Measurements from ENCODE around the gene VPS37C. TPM values are rescaled to one million over a fixed set of nuclear protein-coding genes. Genes with fewer than 3 reads are reported as not detected.
"Not testable (repeated sequence)": the region's sequence is repeated elsewhere in the genome, so short reads cannot be mapped to it uniquely, and the experiment has no call there.

The VPS37C gene
- total RNA-seq, 1 donor from 2014 or later, result 11.6 TPM

DNA sequence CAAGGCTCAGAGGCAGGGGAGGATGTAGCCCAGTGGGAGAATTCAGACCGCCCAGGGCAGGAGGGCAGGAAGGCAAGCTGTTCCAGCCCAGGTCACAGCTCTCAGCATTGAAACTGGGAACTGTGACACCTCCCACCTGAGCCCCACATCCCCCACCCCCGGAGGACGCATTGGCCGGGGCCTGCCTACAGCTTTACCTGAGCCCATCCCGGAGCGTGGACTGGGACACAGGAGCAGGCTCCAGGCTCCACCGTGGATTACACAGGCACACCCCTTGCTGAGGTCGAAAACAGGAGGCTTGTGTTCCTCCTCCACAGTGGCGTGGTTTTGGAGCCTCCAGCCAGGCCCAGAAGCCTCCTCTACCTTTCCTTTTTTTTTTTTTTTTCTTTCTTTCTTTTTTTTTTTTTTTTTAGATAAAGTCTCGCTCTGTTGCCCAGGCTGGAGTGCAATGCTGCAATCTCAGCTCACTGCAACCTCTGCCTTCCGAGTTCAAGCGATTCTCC is 33.0 kb upstream of the VPS37C start:
- no peak for DNase-seq (ENCODE audit: low spot score)
- no peak overlapping the region for H3K27ac Mint-ChIP-seq
- H3K27me3 Mint-ChIP-seq (ENCODE audit: insufficient read depth), result peaks cover 25% of the 10 kb centered on the region
- intact Hi-C loops (cut with micrococcal nuclease), result no loop called here
- no peaks in the 10 kb centered on the region for H3K36me3 Mint-ChIP-seq (ENCODE audit: low read depth)
- H3K9me3 Mint-ChIP-seq, result no peaks in the 10 kb centered on the region
- H3K4me1 Mint-ChIP-seq (ENCODE audit: low read depth), result no peaks in the 10 kb centered on the region
- no peak overlapping the region for H3K4me3 Mint-ChIP-seq

DNA sequence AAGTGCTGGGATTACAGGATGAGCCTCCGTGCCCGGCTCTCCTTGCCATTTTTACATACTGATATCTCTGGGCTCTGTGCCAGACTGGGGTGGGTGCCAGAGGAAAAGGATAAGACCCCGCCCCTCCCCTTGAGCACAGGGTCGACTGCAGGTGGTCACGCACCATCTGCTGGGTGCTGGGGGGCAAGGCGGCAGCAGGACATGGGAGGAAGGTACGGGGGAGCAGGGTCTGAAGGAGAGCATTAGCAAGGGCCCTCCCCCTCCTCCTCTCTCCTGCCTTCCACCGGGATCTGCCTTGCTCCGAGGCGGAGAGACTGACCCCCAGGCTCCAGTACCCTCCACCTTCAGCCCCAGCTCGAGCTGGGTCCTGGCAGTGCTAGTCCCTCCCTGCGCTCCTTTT is 32.4 kb upstream of the VPS37C start:
- Mint-ChIP-seq H3K4me1 (ENCODE audit: low read depth) (no peaks in the 10 kb centered on the region), H3K4me3 (no peak overlapping the region), H3K27me3 (ENCODE audit: insufficient read depth) (peaks cover 25% of the 10 kb centered on the region), H3K9me3 (no peaks in the 10 kb centered on the region), H3K36me3 (ENCODE audit: low read depth) (no peaks in the 10 kb centered on the region), H3K27ac (no peak overlapping the region)
- intact Hi-C loops (cut with micrococcal nuclease), result no loop called here
- DNase-seq (ENCODE audit: low spot score), result no peak

DNA sequence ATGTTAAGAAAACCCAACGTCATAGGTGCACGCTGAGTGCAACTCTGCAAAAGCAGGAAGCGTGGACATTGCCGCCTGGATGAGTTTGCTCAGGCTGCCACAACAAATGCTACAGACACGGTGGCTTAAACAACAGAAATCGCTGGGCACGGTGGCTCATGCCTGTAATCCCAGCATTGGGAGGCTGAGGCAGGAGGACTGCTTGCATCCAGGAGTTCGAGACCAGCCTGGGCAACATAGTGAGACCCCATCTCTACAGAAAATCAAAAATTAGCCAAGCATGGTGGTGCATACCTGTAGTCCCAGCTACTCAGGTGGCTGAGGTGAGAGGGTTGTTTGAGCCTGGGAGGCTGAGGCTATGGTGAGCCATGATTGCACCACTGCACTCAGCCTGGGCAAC is 28.7 kb upstream of the VPS37C start:
- Mint-ChIP-seq H3K27me3 (ENCODE audit: insufficient read depth) (peaks cover 19% of the 10 kb centered on the region), H3K27ac (no peak overlapping the region), H3K4me1 (ENCODE audit: low read depth) (no peaks in the 10 kb centered on the region), H3K9me3 (no peaks in the 10 kb centered on the region), H3K4me3 (no peak overlapping the region), H3K36me3 (ENCODE audit: low read depth) (no peaks in the 10 kb centered on the region)
- no peak for DNase-seq (ENCODE audit: low spot score)
- intact Hi-C loops (cut with micrococcal nuclease), result loop anchor here (5.0 to 10.0 kb wide), 3 partner anchors 108 to 415 kb away; no protein-coding TSS in a partner anchor

DNA sequence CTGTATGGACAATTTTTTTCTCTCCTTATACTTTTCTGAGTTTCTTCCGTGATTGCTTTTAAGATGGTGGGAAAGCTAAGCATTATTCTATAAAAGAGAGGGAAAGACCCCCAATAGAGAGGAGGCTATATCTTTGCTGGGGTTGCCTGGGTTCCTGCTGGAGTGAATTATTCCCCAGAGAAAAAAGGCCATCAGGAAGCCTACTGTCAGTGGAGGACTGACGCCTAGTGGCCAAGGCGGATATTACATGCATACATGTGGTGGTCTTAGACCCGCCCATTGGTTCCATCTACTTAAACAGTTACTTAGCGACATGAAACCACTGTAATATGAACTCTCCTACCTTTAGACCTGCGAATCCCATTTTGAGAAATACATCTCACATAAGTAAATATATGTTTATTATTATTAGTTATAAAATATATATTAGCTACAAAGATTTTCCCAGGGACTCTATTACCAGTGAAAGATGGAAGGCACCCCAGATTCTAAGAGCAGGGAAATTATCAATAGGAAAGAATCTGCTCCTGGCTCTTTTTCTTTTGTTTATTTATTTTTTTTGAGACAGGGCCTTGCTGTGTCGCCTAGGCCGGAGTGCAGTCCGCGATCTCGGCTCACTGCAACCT is 26.4 kb upstream of the VPS37C start:
- Mint-ChIP-seq H3K4me3 (no peak overlapping the region), H3K27me3 (ENCODE audit: insufficient read depth) (peaks cover 14% of the 10 kb centered on the region), H3K9me3 (no peaks in the 10 kb centered on the region), H3K36me3 (ENCODE audit: low read depth) (no peaks in the 10 kb centered on the region), H3K4me1 (ENCODE audit: low read depth) (no peaks in the 10 kb centered on the region), H3K27ac (no peak overlapping the region)
- peak; percentile 64 for DNase-seq (ENCODE audit: low spot score)
- intact Hi-C loops (cut with micrococcal nuclease), result loop anchor here (1.0 to 10.0 kb wide), 10 partner anchors 26 to 413 kb away; partner anchors contain the start of gene VPS37C

DNA sequence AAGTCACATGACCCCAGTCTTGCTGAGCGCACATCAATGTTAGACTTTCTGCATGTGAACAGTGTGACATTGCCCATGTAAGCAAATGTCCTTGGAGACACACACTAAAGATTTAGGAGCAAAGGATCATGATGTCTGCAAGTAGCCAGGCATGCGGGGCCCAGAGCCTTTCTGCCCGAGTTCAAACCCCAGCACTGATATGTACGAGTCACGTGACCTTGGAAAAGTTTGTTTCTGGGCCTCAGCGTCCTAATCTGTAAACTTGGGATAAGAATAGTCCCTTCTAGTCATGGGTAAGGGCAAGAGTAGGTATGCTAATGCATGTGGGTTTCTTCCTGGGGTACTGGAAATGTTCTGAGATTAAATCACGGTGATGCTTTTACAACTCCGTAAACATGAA is 25.3 kb upstream of the VPS37C start:
- Mint-ChIP-seq H3K27ac (no peak overlapping the region), H3K4me1 (ENCODE audit: low read depth) (no peaks in the 10 kb centered on the region), H3K36me3 (ENCODE audit: low read depth) (no peaks in the 10 kb centered on the region), H3K27me3 (ENCODE audit: insufficient read depth) (peaks cover 11% of the 10 kb centered on the region), H3K4me3 (no peak overlapping the region), H3K9me3 (no peaks in the 10 kb centered on the region)
- intact Hi-C loops (cut with micrococcal nuclease), result loop anchor here (2.0 to 10.0 kb wide), 5 partner anchors 104 to 412 kb away; no protein-coding TSS in a partner anchor
- no peak for DNase-seq (ENCODE audit: low spot score)

DNA sequence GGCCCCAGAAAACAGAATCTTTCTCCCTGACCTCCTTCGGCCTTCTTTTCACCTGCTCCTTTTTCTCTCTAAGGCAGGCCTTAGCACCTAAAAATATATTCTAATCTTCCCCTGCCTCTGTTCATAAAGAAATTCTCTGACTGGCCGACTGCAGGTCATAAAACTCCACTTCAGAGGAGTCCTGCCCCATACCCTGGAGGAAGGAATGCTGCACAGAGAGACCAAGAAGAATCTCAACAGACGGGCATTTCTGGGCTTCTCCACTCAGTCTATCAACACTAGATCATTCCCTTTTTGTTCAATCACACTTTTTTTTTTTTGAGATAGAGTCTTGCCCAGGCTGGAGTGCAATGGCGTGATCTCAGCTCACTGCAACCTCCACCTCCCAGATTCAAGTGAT is 22.4 kb upstream of the VPS37C start:
- Mint-ChIP-seq H3K9me3 (no peaks in the 10 kb centered on the region), H3K4me1 (ENCODE audit: low read depth) (no peaks in the 10 kb centered on the region)

DNA sequence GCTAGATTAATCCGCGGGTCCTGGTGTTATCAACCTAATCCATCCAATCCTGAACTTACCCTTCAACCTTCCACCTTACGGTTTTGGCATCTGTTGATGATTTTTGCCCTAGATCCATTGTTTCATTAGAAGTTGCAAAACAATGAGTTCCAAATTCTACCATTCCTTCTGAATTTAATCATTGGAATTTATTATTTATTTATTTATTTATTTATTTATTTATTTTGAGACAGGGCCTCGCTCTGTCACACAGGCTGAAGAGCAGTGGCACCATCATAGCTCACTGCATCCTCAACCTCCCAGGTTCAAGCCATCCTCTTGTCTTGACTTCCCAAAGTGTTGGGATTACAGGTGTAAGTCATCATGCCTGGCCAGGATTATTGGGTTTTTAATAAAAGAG is 20.3 kb upstream of the VPS37C start:
- Mint-ChIP-seq H3K36me3 (ENCODE audit: low read depth) (no peaks in the 10 kb centered on the region), H3K4me3 (no peak overlapping the region)

More for the DNA sequence above, 22.4 kb upstream of the VPS37C start:
- no peak for DNase-seq (ENCODE audit: low spot score)
- intact Hi-C loops (cut with micrococcal nuclease), result loop anchor here (10.0 kb wide), 1 partner anchor 409 kb away; no protein-coding TSS in a partner anchor
- Mint-ChIP-seq H3K4me3 (no peak overlapping the region), H3K27me3 (ENCODE audit: insufficient read depth) (peaks cover 4% of the 10 kb centered on the region), H3K36me3 (ENCODE audit: low read depth) (no peaks in the 10 kb centered on the region), H3K27ac (no peak overlapping the region)

DNA sequence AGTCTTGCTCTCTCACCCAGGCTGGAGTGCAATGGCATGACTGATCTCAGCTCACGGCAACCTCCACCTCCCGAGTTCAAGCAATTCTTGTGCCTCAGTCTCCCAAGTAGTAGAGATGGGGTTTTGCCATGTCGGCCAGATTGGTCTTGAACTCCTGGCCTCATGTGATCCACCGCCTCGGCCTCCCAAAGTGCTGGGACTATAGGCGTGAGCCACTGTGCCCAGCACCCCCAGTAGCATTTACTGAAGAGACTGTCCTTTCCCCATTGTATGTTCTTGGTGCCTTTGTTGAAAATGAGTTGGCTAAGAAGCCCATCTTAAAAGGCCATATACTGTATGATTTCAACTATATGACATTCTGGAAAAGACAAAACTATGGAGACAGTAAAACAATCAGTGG is 19.0 kb upstream of the VPS37C start:
- H3K4me1 Mint-ChIP-seq (ENCODE audit: low read depth); H3K27ac Mint-ChIP-seq; H3K27me3 Mint-ChIP-seq (ENCODE audit: insufficient read depth); H3K9me3 Mint-ChIP-seq; DNase-seq (ENCODE audit: low spot score); H3K36me3 Mint-ChIP-seq (ENCODE audit: low read depth); H3K4me3 Mint-ChIP-seq: not testable (repeated sequence)
- intact Hi-C loops (cut with micrococcal nuclease), result loop anchor here (10.0 kb wide), 1 partner anchor 405 kb away; no protein-coding TSS in a partner anchor

More for the DNA sequence above, 20.3 kb upstream of the VPS37C start:
- H3K9me3 Mint-ChIP-seq, result no peaks in the 10 kb centered on the region
- intact Hi-C loops (cut with micrococcal nuclease), result loop anchor here (10.0 kb wide), 1 partner anchor 407 kb away; no protein-coding TSS in a partner anchor
- H3K4me1 Mint-ChIP-seq (ENCODE audit: low read depth), result no peaks in the 10 kb centered on the region
- no peak overlapping the region for H3K27ac Mint-ChIP-seq
- DNase-seq (ENCODE audit: low spot score), result no peak
- H3K27me3 Mint-ChIP-seq (ENCODE audit: insufficient read depth), result peaks cover 4% of the 10 kb centered on the region

DNA sequence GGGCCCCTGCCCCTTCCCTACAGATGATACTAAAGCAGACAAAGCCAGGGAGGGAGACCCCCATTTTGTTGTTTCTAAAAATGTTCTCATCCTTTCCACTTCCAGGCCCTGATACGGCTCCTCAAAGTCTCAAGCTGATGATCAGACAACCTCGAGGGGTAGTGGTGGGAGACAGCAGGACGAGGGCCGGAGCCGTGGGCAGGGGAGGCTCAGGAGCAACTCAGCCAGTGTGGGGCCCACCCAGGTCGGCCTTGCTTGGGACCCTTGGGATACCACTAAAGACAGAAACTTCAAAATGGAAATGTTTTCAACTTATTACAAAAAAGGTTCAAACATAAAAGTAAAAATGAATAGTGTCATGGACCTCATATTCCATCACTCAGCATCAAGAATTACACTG is 15.2 kb upstream of the VPS37C start:
- Mint-ChIP-seq H3K36me3 (ENCODE audit: low read depth) (peaks cover 1% of the 10 kb centered on the region), H3K9me3 (peaks cover 11% of the 10 kb centered on the region), H3K27me3 (ENCODE audit: insufficient read depth) (peaks cover 20% of the 10 kb centered on the region), H3K27ac (no peak overlapping the region), H3K4me1 (ENCODE audit: low read depth) (peaks cover 12% of the 10 kb centered on the region), H3K4me3 (no peak overlapping the region)
- intact Hi-C loops (cut with micrococcal nuclease), result no loop called here
- DNase-seq (ENCODE audit: low spot score), result no peak

DNA sequence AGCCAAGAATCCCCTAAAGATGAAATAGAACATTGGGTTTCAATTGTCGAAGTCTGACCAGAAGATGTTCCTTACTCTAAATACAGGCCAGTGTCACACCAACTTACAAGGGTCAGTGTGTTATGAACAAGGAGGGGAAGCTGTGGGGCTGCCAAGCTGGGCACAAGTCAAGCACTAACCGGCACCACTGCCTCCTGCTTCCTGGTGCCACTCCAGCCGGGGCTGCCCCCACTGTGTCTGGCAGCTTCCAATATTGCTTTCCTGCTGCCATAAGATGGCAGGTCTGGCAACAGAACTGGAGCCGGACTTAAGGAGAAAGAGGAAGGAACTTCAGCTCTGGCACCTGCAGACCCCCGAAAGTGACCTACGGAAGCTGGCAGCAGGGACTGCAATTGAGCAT is 13.7 kb upstream of the VPS37C start:
- H3K4me1 Mint-ChIP-seq (ENCODE audit: low read depth), result peaks cover 12% of the 10 kb centered on the region
- intact Hi-C loops (cut with micrococcal nuclease), result no loop called here
- no peak overlapping the region for H3K27ac Mint-ChIP-seq

DNA sequence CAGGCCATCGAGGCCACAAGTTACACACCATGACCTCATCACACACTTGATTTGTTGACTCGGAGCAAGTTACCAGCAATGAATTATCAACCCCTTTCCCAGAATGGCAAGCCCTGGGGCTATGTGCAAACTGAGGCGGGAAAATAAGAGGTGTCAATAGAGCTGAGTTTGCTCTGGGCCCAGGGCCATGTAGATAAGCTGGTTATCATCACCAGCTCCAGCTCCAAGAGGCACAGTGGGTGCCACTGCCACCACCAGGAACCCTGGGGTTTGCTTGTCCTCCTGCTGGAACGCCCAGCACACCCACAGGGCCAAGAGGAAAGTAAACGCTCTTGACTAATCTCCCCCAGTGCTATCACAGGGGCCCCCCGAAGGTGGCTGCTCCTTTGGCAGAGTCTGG is 13.0 kb upstream of the VPS37C start:
- Mint-ChIP-seq H3K4me3 (no peak overlapping the region), H3K9me3 (peaks cover 11% of the 10 kb centered on the region), H3K4me1 (ENCODE audit: low read depth) (peaks cover 12% of the 10 kb centered on the region), H3K27me3 (ENCODE audit: insufficient read depth) (peaks cover 16% of the 10 kb centered on the region), H3K27ac (no peak overlapping the region), H3K36me3 (ENCODE audit: low read depth) (peaks cover 1% of the 10 kb centered on the region)
- DNase-seq (ENCODE audit: low spot score), result no peak
- intact Hi-C loops (cut with micrococcal nuclease), result no loop called here

More for the DNA sequence above, 13.7 kb upstream of the VPS37C start:
- H3K36me3 Mint-ChIP-seq (ENCODE audit: low read depth), result peaks cover 1% of the 10 kb centered on the region
- H3K9me3 Mint-ChIP-seq, result peaks cover 11% of the 10 kb centered on the region
- DNase-seq (ENCODE audit: low spot score), result no peak
- H3K4me3 Mint-ChIP-seq, result no peak overlapping the region
- peaks cover 16% of the 10 kb centered on the region for H3K27me3 Mint-ChIP-seq (ENCODE audit: insufficient read depth)

DNA sequence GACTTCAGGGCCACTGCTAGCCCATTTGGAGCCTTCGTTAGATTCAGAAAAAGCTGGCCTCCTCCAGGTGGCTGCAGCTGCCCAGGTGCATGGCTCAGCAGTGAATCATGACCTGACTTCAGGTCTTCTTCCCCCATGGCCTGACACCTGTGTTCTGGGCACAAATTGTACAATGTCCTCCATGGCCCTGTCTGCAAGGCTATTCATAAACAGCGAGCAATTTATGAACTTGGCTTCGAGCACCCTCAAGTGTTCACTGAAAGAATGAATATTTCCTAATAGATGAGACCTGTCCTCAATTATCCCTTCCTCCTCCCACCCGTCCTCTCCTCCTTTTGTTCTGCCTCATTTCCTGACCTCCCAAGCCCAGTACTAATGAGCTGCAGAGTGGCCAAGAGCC is 12.2 kb upstream of the VPS37C start:
- Mint-ChIP-seq H3K9me3 (peaks cover 11% of the 10 kb centered on the region), H3K4me1 (ENCODE audit: low read depth) (peaks cover 12% of the 10 kb centered on the region), H3K4me3 (no peak overlapping the region), H3K27ac (no peak overlapping the region), H3K36me3 (ENCODE audit: low read depth) (peaks cover 1% of the 10 kb centered on the region), H3K27me3 (ENCODE audit: insufficient read depth) (peaks cover 16% of the 10 kb centered on the region)
- intact Hi-C loops (cut with micrococcal nuclease), result no loop called here
- DNase-seq (ENCODE audit: low spot score), result no peak

DNA sequence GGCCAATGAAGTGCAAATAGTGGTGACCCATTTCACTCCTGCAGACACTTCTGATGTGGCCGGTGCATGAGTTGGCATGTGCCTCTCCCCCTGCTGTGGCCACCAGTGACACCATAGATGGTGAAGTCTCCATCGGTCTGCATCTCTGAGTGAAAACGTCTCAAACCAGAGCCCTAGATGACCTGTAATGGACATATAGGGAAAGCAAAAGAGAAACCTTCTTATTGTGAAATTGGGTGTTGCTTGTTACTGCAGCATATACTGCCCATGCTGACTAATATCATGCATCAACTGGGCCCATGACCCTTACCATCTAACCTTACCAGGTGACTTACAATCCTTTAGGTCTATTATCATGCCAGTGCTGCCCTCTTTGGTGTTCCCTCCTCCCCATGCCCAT is 11.7 kb upstream of the VPS37C start:
- intact Hi-C loops (cut with micrococcal nuclease), result no loop called here
- DNase-seq (ENCODE audit: low spot score), result no peak
- peaks cover 18% of the 10 kb centered on the region for H3K4me1 Mint-ChIP-seq (ENCODE audit: low read depth)
- H3K36me3 Mint-ChIP-seq (ENCODE audit: low read depth), result peaks cover 1% of the 10 kb centered on the region
- peaks cover 11% of the 10 kb centered on the region for H3K9me3 Mint-ChIP-seq
- H3K27me3 Mint-ChIP-seq (ENCODE audit: insufficient read depth), result peaks cover 16% of the 10 kb centered on the region
- H3K4me3 Mint-ChIP-seq, result no peak overlapping the region
- no peak overlapping the region for H3K27ac Mint-ChIP-seq
